ENCODE data around the gene PKP3. TPM values are rescaled to one million over a fixed set of nuclear protein-coding genes. Genes with fewer than 3 reads are reported as not detected.
A peak's percentile ranks its signal among the peaks of the same experiment; 100 is the strongest.
"Not testable (repeated sequence)": the region's sequence is repeated elsewhere in the genome, so short reads cannot be mapped to it uniquely, and the experiment has no call there.

The PKP3 gene
- total RNA-seq, 1 experiment from 2014 or later: 2.4 TPM

- no peak for DNase-seq (ENCODE audit: low spot score)
Observed at GRCh38 chr11:395866-396265, 1.9 kb downstream of the PKP3 start.

DNA sequence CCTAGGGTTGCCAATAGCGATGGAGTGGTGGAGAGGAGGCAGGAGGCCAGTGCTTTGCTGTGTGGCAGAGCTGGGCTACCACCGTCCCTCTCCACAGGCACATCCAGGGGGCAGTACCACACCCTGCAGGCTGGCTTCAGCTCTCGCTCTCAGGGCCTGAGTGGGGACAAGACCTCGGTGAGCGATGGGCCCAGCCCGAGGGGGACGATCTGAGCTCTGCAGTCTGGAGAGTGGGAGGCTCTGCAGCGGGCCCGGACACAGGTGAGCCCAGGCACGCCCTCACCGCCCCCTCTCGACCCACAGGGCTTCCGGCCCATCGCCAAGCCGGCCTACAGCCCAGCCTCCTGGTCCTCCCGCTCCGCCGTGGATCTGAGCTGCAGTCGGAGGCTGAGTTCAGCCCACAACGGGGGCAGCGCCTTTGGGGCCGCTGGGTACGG lies 2.5 kb downstream of the PKP3 start:
- peak; percentile 53 for DNase-seq (ENCODE audit: low spot score)

DNA sequence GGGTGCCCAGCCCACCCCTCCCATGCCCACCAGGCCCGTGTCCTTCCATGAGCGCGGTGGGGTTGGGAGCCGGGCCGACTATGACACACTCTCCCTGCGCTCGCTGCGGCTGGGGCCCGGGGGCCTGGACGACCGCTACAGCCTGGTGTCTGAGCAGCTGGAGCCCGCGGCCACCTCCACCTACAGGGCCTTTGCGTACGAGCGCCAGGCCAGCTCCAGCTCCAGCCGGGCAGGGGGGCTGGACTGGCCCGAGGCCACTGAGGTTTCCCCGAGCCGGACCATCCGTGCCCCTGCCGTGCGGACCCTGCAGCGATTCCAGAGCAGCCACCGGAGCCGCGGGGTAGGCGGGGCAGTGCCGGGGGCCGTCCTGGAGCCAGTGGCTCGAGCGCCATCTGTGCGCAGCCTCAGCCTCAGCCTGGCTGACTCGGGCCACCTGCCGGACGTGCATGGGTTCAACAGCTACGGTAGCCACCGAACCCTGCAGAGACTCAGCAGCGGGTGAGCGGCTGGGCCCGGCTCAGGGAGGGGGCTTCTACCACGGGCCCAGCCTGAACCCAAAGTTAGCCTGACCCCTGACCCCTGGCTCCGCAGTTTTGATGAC lies 3.0 kb downstream of the PKP3 start:
- DNase-seq (ENCODE audit: low spot score): peak; percentile 68

GRCh38 chr11:398826-399225 lies 4.8 kb downstream of the PKP3 start:
- DNase-seq (ENCODE audit: low spot score): no peak

DNA sequence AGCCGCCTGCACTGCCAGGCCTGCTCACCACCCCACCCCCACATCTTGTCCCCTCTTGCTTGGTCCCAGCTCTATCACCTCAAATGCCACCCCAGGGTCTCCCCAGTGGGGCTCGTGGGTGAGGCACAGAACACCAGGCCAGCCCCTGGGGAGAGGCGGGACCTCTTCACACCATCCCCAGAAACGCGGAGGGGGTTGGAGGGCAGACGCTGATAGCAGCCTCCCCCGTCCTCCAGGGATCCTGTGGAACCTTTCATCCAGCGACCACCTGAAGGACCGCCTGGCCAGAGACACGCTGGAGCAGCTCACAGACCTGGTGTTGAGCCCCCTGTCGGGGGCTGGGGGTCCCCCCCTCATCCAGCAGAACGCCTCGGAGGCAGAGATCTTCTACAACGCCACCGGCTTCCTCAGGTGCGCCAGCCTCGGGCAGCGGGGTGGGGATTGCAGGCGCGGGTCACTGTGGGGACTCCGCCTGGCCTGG lies 5.8 kb downstream of the PKP3 start:
- DNase-seq (ENCODE audit: low spot score): no peak

DNA sequence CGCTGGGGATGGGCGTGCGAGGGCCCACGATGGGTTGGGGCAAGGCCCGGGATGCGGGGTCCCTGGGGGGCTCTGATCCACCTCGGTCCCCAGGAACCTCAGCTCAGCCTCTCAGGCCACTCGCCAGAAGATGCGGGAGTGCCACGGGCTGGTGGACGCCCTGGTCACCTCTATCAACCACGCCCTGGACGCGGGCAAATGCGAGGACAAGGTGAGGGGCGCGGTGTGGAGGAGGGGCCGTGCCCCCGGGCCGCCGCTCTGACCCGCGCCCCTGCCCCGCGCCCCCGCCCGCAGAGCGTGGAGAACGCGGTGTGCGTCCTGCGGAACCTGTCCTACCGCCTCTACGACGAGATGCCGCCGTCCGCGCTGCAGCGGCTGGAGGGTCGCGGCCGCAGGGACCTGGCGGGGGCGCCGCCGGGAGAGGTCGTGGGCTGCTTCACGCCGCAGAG lies 6.3 kb downstream of the PKP3 start:
- no peak for DNase-seq (ENCODE audit: low spot score)

DNA sequence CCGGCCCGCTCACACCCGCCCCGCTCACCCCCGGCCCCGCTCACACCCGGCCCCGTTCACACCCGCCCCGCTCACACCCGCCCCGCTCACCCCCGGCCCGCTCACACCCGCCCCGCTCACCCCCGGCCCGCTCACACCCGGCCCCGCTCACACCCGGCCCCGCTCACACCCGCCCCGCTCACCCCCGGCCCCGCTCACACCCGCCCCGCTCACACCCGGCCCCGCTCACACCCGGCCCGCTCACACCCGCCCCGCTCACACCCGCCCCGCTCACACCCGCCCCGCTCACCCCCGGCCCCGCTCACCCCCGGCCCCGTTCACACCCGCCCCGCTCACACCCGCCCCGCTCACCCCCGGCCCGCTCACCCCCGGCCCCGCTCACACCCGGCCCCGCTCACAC lies 7.2 kb downstream of the PKP3 start:
- not testable (repeated sequence) for DNase-seq (ENCODE audit: low spot score)

GRCh38 chr11:403021-403760 lies 9.2 kb downstream of the PKP3 start:
- no peak for DNase-seq (ENCODE audit: low spot score)

- no peak for DNase-seq (ENCODE audit: low spot score)
Observed at GRCh38 chr11:403761-404431, 9.9 kb downstream of the PKP3 start.

DNA sequence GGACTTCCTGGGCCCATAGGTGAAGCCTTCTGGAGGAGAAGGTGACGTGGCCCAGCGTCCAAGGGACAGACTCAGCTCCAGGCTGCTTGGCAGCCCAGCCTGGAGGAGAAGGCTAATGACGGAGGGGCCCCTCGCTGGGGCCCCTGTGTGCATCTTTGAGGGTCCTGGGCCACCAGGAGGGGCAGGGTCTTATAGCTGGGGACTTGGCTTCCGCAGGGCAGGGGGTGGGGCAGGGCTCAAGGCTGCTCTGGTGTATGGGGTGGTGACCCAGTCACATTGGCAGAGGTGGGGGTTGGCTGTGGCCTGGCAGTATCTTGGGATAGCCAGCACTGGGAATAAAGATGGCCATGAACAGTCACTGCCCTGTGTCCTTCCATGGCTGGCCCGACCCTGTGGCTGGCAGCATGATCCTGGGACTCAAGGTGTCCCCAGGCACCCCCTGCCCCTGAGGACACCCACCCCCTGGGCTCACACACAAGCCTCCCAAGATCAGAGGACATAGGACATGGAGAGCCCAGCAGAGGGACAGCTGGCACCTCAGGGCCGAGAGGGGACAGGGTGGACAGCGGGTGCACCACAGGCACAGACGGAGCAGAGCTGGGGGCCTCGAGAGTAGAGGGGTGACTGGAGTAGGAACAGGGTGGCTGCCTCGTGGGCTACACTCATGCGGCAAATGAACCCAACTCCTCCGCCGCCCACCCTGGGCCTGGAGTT lies 10.7 kb downstream of the PKP3 start:
- DNase-seq (ENCODE audit: low spot score): no peak

DNA sequence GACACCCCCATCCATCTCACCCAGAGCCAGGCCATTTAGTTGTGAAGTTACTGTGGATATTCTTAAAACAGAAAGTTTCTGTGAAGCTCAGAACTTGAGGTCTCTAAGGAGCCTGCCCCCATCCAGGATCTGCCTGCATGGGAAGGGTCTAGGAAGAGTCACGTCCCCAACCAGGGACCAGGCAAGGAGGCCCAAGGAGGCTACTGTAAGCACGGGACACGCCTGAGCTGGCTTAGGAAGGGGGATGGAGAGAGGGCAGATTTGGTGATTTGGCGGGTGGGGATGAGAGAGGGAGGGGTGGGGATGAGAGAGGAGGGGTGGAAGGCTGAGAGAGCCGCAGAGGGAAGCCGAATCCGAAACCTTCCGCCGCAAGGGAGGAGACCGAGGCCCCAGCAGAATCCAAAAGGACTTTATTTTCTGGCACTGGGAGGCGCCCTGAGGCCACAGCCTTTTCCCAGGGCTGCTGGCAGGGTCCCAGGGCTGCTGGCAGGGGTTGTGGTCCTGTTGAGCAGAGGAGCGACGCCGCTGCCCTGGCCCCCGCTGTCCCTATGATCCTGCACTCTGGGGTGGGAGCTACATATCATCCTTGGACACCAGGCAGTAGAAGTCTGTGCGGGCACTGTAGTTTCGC lies 11.4 kb downstream of the PKP3 start:
- no peak for DNase-seq (ENCODE audit: low spot score)

DNA sequence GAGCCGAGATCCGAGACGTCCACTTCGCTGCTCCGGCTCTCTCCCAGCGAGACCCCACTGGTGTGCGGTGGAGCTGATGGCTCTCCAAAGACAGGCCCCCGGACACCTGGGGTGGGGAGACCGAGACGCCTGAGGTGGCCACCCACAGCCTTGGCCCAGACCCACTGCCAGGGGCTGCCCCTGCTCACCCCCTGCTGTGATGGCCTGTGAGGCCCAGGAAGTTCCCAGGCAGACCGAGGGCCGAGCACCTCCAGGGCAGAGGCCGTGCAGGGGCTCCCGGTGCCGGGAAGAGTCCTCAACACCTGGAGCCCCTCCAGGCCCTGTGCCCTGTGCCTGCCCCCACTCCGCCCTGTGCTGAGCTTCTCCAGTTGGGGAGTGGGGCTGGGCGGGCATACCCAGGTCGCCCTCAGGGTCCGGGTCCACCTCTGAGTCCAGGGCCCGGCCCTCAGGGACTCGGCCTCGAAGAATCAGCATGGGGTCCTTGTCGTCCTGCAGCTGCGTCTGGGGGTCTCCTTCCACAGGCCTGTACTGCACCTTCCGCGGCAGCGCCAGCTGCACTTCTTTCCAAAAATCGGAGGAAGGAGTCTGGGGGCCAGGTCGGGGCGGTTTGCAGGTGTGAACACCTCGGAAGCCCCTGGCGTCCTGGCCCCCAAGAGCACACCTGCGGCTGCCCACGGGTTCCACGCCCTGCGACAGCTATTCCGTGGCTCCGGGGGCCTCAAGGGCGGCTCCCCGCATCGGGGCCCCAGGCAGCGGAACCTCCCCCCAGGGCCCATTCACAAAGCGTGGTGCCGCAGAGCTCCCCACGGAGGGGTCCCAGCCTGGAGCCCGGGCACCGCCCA lies 12.2 kb downstream of the PKP3 start:
- no peak for DNase-seq (ENCODE audit: low spot score)

- DNase-seq (ENCODE audit: low spot score): no peak
Observed at GRCh38 chr11:406796-407650, 13.0 kb downstream of the PKP3 start.

DNA sequence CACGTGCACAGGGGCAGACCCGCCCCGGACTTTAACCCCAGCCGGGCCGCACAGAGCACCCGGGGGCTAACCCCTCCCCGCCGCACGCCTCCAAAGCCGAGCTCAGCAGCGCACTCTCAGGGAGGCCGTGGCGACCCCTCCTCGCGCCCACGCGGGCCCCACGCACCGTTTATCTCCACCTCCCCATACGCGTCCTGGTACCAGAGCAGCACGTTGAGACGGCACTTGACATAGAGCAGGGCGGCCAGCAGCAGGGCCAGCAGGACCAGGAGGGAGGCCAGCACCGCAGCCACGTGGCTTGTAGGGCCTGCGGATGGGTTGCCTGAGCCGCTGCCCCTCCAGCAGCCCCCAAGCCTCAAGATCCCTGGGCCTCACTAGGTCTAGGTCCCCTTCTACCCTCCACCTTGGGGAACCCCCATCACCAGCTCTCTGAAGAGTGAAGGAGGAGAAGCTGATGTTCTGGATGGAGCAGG lies 13.7 kb downstream of the PKP3 start:
- DNase-seq (ENCODE audit: low spot score): no peak

DNA sequence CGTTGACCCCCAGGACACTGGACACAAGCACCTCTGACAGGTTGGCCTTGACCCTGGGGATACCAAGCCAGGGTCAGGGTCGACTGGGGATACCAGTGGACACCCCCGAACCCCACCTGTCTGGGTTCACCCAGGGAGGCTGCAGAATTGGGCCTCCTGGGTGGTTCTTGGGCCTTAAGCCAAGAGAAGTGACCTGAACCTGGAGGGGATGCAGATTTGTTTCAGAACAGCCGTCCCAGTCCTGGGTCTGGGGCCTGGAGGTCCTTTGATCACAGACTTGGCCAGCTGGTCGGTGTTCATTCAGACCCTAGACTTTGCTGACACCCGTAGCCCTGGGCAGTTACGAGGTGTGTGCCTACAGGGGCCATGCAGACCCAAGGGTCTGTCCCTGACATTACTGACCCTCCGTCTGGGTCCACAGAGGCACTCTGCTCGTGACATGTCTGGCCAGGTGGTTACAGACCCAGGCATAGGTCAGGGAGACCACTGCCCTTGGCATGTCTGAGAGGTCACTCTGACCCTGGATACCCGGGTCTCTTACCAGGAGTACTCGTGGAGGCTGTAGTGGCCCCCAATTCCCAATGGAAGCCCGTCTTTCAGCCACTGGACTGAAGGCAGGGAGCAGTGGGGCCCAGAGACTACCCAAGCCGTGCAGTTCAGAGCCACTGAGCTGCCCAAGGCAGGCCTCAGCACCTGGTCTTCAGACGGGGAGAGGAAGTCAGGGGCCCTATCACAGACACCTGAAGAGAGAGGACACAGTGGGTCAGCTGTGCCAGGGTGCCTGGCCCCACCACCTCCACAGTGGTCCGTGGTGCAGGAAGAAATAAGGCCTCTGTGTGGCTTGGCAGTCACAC lies 14.4 kb downstream of the PKP3 start:
- DNase-seq (ENCODE audit: low spot score): no peak

GRCh38 chr11:409008-409599 lies 15.1 kb downstream of the PKP3 start:
- DNase-seq (ENCODE audit: low spot score): no peak

GRCh38 chr11:409600-410483 lies 15.8 kb downstream of the PKP3 start:
- no peak for DNase-seq (ENCODE audit: low spot score)

Measured in H4 (cell line).